Neutrophil (primary cell): Measurements from ENCODE around the gene TMEM43.

ENCODE experiments used
- H3K27ac ChIP-seq: fragments of 200-600 bp; sonication (generic); 2 replicates; pipeline ENCODE4 v1.5.1; 2016; ENCODE audit warnings: mild to moderate bottlenecking, moderate library complexity
- H3K27me3 ChIP-seq: fragments of 200-600 bp; sonication (generic); 2 replicates; pipeline ENCODE4 v1.6.0; 2016; ENCODE audit warnings: mild to moderate bottlenecking
- H3K36me3 ChIP-seq: fragments of 200-600 bp; sonication (generic); 2 replicates; pipeline ENCODE4 v1.5.1; 2017
- H3K4me1 ChIP-seq, 2 experiments: fragments of 200-600 bp in 1 of 2; sonication (generic) in 1 of 2; 1 replicate in 1 of 2; 2 replicates in 1 of 2; pipeline versions ENCODE4 v1.5.1 to v1.6.1; 2013 to 2016; ENCODE audit warnings: low read depth in 1 of 2, low read length in 1 of 2, mild to moderate bottlenecking in 1 of 2, moderate library complexity in 1 of 2; ENCODE audit not compliant: control insufficient read depth in 1 of 2, insufficient read depth in 1 of 2
- H3K4me3 ChIP-seq, 2 experiments: fragments of 200-600 bp in 1 of 2; sonication (generic) in 1 of 2; 1 replicate in 1 of 2; 2 replicates in 1 of 2; pipeline ENCODE4 v1.5.1; 2013 to 2016; ENCODE audit warnings: low read depth in 1 of 2, low read length in 1 of 2, mild to moderate bottlenecking in 1 of 2, moderate library complexity in 1 of 2
- H3K9me3 ChIP-seq: fragments of 200-600 bp; sonication (generic); 2 replicates; pipeline ENCODE4 v1.5.1; 2016
- CTCF ChIP-seq: fragments of 200-600 bp; sonication (generic); IDR thresholded peaks from 2 replicates; pipeline ENCODE4 v1.5.1; 2016; ENCODE audit warnings: antibody characterized with exemption

TMEM43 gene

DNA sequence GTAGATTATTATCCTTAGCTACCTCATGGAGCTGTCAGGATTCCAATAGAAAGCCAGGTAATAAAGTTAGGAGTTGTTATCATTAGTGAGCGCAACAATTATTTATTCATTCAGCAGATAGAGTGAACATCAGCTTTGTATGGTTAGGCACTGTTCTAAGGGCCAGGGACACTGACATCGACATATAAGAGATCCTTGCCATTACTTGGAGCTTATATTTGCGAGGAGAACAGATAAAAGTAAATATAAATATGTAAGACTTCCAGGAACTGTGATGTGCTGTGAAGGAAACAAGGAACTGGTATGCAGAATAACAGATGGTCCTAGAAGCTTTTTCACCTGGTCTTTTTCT lies 54.2 kb downstream of the TMEM43 start:
- peaks cover 24% of the 10 kb centered on the region for H3K36me3 ChIP-seq
- no peaks in the 10 kb centered on the region for H3K9me3 ChIP-seq
- peaks cover 16 to 18% of the 10 kb centered on the region in 2 experiments for H3K4me1 ChIP-seq
- peak overlapping the region; percentile 69 to 81 for H3K4me3 ChIP-seq
- no peaks in the 10 kb centered on the region for H3K27me3 ChIP-seq
- peak overlapping the region; percentile 91 for H3K27ac ChIP-seq
- TF ChIP-seq CTCF, result no peak

GRCh38 chr3:14179795-14180194 lies 54.9 kb downstream of the TMEM43 start:
- no peak for TF ChIP-seq CTCF
- Histone ChIP-seq H3K36me3 (peaks cover 28% of the 10 kb centered on the region), H3K9me3 (no peaks in the 10 kb centered on the region), H3K4me3 (peak overlapping the region in 1 of 2 experiments; percentile 81), H3K27me3 (no peaks in the 10 kb centered on the region), H3K4me1 (peaks cover 16 to 18% of the 10 kb centered on the region in 2 experiments), H3K27ac (peak overlapping the region; percentile 91)

DNA sequence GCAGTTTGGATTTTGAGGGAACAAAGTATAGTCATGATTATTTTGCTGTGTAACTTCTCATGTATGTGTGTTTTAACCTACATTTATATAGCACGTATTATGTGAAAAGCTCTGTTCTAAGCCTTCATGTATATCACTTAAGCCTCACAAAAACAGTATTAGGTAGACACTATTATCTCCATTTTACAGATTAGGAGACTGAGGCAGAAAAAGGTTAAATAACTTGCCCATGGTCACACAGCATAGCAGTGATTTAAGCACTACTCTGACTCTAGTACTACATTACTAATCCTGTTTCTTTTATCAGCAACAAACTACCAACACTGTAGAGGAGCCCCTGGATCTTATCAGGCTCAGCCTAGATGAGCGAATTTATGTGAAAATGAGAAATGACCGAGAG lies 56.4 kb downstream of the TMEM43 start:
- no peak for TF ChIP-seq CTCF
- Histone ChIP-seq H3K4me1 (peaks cover 16 to 18% of the 10 kb centered on the region in 2 experiments), H3K27me3 (no peaks in the 10 kb centered on the region), H3K4me3 (no peak overlapping the region), H3K36me3 (peaks cover 42% of the 10 kb centered on the region), H3K27ac (no peak overlapping the region), H3K9me3 (no peaks in the 10 kb centered on the region)

- H3K4me1 ChIP-seq, result peaks cover 7 to 8% of the 10 kb centered on the region in 2 experiments
- H3K36me3 ChIP-seq, result peaks cover 58% of the 10 kb centered on the region
- no peak for TF ChIP-seq CTCF
- no peaks in the 10 kb centered on the region for H3K9me3 ChIP-seq
- no peaks in the 10 kb centered on the region for H3K27me3 ChIP-seq
- no peak overlapping the region for H3K4me3 ChIP-seq
- no peak overlapping the region for H3K27ac ChIP-seq
Observed at GRCh38 chr3:14183015-14183577, 58.2 kb downstream of the TMEM43 start.

- Histone ChIP-seq H3K36me3 (peaks cover 56% of the 10 kb centered on the region), H3K27ac (no peak overlapping the region), H3K4me1 (no peaks in the 10 kb centered on the region), H3K27me3 (no peaks in the 10 kb centered on the region), H3K4me3 (no peak overlapping the region), H3K9me3 (no peaks in the 10 kb centered on the region)
- no peak for TF ChIP-seq CTCF
Observed at GRCh38 chr3:14186854-14187458, 62.1 kb downstream of the TMEM43 start.
